Panc1 (cell line): ENCODE measurements around the gene ADAMTSL2. TPM values are rescaled to one million over a fixed set of nuclear protein-coding genes. Genes with fewer than 3 reads are reported as not detected.

ENCODE experiments used
- ATAC-seq: fragments of 200-7000 bp; cut with Tn5 transposase; 2 replicates; pipeline ENCODE4 v1.9.1; 2020; ENCODE audit warnings: mild to moderate bottlenecking, moderate library complexity
- BruUV-seq: library from RNA; stranded (reverse); fragments of 400-500 nt; replicated peaks from 2 replicates; lab custom pipeline; 2021; lab: Mats Ljungman, UMichigan
- CTCF ChIA-PET: fragments of 300-600 bp; sonication (Branson Sonifier 250); formaldehyde crosslinking; loops from one replicate; lab custom pipeline; 2022; ENCODE audit warnings: antibody characterized with exemption; lab: Charles Lee
- POLR2A ChIA-PET: fragments of 300-600 bp; sonication (Branson Sonifier 250); formaldehyde crosslinking; loops from one replicate; lab custom pipeline; 2022; ENCODE audit warnings: antibody characterized with exemption; lab: Charles Lee
- DNase-seq: peaks from one replicate; pipeline ENCODE4 v3.0.0-alpha.2; 2010; ENCODE audit warnings: low read depth, low spot score
- H3K27ac ChIP-seq: 2 replicates; pipeline ENCODE4 v1.5.1; 2011; ENCODE audit warnings: mild to moderate bottlenecking, low read length, inconsistent platforms
- H3K27me3 ChIP-seq: fragments of 200-500 bp; sonication (Bioruptor generic); 2 replicates; pipeline ENCODE4 v1.6.0; 2014; ENCODE audit warnings: low read length, inconsistent platforms; ENCODE audit not compliant: control insufficient read depth, insufficient read depth
- H3K36me3 ChIP-seq: fragments of 200-500 bp; sonication (Bioruptor generic); 2 replicates; pipeline ENCODE4 v1.5.1; 2014; ENCODE audit warnings: inconsistent platforms, mild to moderate bottlenecking, low read length, moderate library complexity; ENCODE audit not compliant: control insufficient read depth, insufficient read depth
- H3K4me1 ChIP-seq: 2 replicates; pipeline ENCODE4 v1.5.1; 2011; ENCODE audit warnings: inconsistent platforms, mild to moderate bottlenecking, low read length, moderate library complexity; ENCODE audit not compliant: control insufficient read depth, insufficient read depth
- H3K4me3 ChIP-seq, 2 experiments: 2 replicates each; pipeline ENCODE4 v1.5.1; 2011 to 2012; ENCODE audit warnings: low read depth in 2 of 2, low read length in 2 of 2, mild to moderate bottlenecking in 2 of 2, inconsistent platforms in 1 of 2, moderate library complexity in 1 of 2
- H3K9me3 ChIP-seq: fragments of 200-500 bp; sonication (Bioruptor generic); 2 replicates; pipeline ENCODE4 v1.5.1; 2014; ENCODE audit warnings: low read depth, mild to moderate bottlenecking, inconsistent platforms, low read length, moderate library complexity; ENCODE audit not compliant: control insufficient read depth, insufficient read depth
- POLR2AphosphoS5 ChIP-seq: IDR thresholded peaks from 2 replicates; pipeline ENCODE4 v1.6.1; 2012; ENCODE audit warnings: mild to moderate bottlenecking, low read depth, low read length, moderate library complexity
- SIN3A ChIP-seq: IDR thresholded peaks from 2 replicates; pipeline ENCODE4 v1.6.1; 2012; ENCODE audit warnings: low read depth, mild to moderate bottlenecking, low read length, moderate library complexity, borderline replicate concordance; ENCODE audit not compliant: insufficient read depth
- TCF7L2 ChIP-seq: IDR thresholded peaks from 2 replicates; pipeline ENCODE4 v1.6.1; 2011; ENCODE audit warnings: mild to moderate bottlenecking, low read depth, low read length, inconsistent platforms
- in situ Hi-C: cut with HindIII; loops from 2 replicates; pipeline ENCODE4 v1.10.0; 2016; ENCODE audit warnings: low sequenced_read_pairs, low pct_unique_long_range_greater_than_20kb
- intact Hi-C: fragments of 100-400 bp; cut with micrococcal nuclease; formaldehyde crosslinking; loops from one replicate; pipeline ENCODE4 v1.10.0; 2022; ENCODE audit not compliant: unreplicated experiment
- total RNA-seq: library from RNA; stranded (reverse); gene quantifications from one replicate; pipeline ENCODE4 v1.2.1, GENCODE V29; 2021; ENCODE audit not compliant: unreplicated experiment
- TF ChIP-seq, protein P1 (sequence below), 2 experiments: IDR thresholded peaks; 2 replicates each; pipeline ENCODE4 v1.6.1; 2011 to 2012; ENCODE audit warnings: low read depth in 2 of 2, control low read depth in 1 of 2, low read length in 1 of 2, mild to moderate bottlenecking in 1 of 2, moderate library complexity in 1 of 2; ENCODE audit not compliant: insufficient read depth in 1 of 2
- TF ChIP-seq, protein P2 (sequence below): fragments of 450-650 bp; IDR thresholded peaks from 2 replicates; pipeline ENCODE4 v1.5.1; 2017; ENCODE audit warnings: mild to moderate bottlenecking

ADAMTSL2 gene
- total RNA-seq, 1 experiment from 2014 or later, result 0.10 TPM

DNA sequence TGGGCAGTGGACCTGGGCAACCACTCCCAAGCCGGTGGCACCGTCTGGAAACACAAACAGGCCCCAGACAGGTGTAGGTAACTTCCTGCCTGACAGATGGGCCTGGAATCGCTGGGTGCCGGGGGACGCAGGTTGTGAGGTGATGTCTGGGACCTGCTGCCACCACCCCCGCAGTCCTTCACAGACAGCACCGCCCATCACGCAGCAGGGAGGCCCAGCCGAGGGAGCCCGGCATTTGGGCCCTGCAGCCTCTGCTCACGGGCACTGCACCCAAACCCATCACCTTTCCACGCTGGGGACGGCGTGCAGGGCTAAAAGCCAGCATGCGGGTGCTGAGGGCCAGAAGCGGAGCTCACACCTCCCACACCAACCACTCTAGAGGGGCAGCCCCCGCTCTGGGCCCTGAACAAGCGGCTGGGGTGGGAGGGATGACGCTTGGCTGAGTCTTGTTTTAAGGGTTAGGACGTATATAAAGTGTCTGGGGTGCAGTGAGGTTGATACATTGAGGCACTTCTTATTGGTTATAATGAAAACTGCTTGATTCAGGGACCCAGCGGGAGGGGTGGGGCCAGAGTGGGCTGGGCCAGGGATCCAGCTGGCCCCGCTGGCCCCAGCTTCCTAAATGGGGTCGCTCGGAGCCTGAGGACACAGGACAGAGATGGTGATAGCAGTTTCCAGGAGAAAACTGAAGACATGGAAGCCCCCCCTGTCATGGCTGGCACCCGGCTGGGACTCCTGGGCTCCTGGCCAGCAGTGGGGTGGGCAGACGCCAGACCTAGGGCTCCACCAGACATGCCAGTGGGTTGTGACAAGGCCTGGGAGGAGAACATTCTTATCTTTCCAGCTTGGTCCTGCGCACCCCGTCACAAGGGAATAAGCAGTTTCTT, 21.0 kb upstream of the ADAMTSL2 start:
- Histone ChIP-seq H3K27ac (no peak overlapping the region), H3K4me3 (no peak overlapping the region), H3K36me3 (no peaks in the 10 kb centered on the region), H3K9me3 (no peaks in the 10 kb centered on the region), H3K27me3 (no peaks in the 10 kb centered on the region), H3K4me1 (peaks cover 16% of the 10 kb centered on the region)
- CTCF ChIA-PET, result interaction anchor here (0.6 kb wide), 1 partner anchor 229 kb away, joined by 3 read pairs; no protein-coding TSS in a partner anchor
- TF ChIP-seq, protein P1, sequence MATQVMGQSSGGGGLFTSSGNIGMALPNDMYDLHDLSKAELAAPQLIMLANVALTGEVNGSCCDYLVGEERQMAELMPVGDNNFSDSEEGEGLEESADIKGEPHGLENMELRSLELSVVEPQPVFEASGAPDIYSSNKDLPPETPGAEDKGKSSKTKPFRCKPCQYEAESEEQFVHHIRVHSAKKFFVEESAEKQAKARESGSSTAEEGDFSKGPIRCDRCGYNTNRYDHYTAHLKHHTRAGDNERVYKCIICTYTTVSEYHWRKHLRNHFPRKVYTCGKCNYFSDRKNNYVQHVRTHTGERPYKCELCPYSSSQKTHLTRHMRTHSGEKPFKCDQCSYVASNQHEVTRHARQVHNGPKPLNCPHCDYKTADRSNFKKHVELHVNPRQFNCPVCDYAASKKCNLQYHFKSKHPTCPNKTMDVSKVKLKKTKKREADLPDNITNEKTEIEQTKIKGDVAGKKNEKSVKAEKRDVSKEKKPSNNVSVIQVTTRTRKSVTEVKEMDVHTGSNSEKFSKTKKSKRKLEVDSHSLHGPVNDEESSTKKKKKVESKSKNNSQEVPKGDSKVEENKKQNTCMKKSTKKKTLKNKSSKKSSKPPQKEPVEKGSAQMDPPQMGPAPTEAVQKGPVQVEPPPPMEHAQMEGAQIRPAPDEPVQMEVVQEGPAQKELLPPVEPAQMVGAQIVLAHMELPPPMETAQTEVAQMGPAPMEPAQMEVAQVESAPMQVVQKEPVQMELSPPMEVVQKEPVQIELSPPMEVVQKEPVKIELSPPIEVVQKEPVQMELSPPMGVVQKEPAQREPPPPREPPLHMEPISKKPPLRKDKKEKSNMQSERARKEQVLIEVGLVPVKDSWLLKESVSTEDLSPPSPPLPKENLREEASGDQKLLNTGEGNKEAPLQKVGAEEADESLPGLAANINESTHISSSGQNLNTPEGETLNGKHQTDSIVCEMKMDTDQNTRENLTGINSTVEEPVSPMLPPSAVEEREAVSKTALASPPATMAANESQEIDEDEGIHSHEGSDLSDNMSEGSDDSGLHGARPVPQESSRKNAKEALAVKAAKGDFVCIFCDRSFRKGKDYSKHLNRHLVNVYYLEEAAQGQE (IDR thresholded peaks at IDR 0.05; ENCODE audit: insufficient read depth in 1 of 2, low read depth in 2 of 2, low read length in 1 of 2), result no peak
- TF ChIP-seq POLR2AphosphoS5 (no peak), TCF7L2 (no peak)
- intact Hi-C loops, result no loop called here
- no TSS peak for BruUV-seq
- in situ Hi-C loops, result no loop called here
- no peak for ATAC-seq
- POLR2A ChIA-PET, result no interaction called here
- no peak for DNase-seq

DNA sequence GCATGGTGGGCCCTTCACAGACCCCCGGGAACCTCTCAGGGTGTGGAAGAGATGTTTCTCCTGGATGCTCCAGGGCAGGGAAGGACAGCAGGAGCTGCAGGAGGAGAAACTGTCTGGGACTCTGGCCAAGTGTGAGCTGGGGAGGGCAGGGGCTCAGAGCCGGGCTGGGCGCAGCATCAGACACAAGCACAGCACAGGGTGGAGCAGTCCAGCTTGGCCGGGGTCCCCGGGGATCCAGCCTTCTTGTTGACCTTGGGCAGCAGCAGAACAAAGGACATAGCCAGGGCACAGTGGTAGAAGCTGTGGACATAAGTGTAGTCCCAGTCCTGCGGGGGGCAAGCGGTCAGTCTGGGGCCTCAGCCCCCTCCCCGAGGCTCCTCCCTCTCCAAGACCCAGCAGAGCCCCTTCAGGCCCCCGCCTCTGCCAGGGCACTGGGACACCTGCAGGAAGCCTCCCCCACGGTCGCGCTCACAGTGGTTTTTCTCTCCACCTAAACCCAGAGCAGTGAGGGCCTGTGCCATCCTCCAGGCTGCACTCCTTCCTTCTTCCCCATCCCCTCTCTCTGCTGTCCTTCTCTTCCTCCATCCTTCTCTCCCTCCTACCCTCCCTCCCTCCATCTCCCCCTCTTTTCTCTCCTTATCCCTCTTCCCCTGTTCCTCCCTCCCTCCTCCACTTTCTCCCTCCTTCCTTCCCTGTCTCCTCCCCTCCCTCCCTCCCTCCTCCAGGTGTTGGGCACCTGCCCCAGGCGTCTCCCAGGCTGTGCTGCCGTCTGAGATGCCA, 19.9 kb upstream of the ADAMTSL2 start:
- Histone ChIP-seq H3K27ac (no peak overlapping the region), H3K9me3 (no peaks in the 10 kb centered on the region), H3K4me1 (peaks cover 8% of the 10 kb centered on the region), H3K4me3 (no peak overlapping the region), H3K27me3 (no peaks in the 10 kb centered on the region), H3K36me3 (no peaks in the 10 kb centered on the region)
- CTCF ChIA-PET, result no interaction called here
- TF ChIP-seq, protein P1 (IDR thresholded peaks at IDR 0.05; ENCODE audit: insufficient read depth in 1 of 2, low read depth in 2 of 2, low read length in 1 of 2), result no peak
- TF ChIP-seq, protein P2, sequence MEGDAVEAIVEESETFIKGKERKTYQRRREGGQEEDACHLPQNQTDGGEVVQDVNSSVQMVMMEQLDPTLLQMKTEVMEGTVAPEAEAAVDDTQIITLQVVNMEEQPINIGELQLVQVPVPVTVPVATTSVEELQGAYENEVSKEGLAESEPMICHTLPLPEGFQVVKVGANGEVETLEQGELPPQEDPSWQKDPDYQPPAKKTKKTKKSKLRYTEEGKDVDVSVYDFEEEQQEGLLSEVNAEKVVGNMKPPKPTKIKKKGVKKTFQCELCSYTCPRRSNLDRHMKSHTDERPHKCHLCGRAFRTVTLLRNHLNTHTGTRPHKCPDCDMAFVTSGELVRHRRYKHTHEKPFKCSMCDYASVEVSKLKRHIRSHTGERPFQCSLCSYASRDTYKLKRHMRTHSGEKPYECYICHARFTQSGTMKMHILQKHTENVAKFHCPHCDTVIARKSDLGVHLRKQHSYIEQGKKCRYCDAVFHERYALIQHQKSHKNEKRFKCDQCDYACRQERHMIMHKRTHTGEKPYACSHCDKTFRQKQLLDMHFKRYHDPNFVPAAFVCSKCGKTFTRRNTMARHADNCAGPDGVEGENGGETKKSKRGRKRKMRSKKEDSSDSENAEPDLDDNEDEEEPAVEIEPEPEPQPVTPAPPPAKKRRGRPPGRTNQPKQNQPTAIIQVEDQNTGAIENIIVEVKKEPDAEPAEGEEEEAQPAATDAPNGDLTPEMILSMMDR, result no peak
- no peak for TF ChIP-seq SIN3A
- TF ChIP-seq POLR2AphosphoS5, result no peak
- TF ChIP-seq TCF7L2, result no peak
- no peak for ATAC-seq
- BruUV-seq, result no TSS peak
- POLR2A ChIA-PET, result no interaction called here
- intact Hi-C loops, result no loop called here
- in situ Hi-C loops, result no loop called here
- no peak for DNase-seq
